Right cardiac atrium (tissue), 5 donors: ENCODE results near the gene SH3BP1. TPM values are rescaled to one million over a fixed set of nuclear protein-coding genes. Genes with fewer than 3 reads are reported as not detected.

Experiments used
- ATAC-seq, 2 donors: fragments of 200-7000 bp; cut with Tn5 transposase; one replicate each; pipeline versions ENCODE4 v1.8.0 to v1.9.1; 2020; ENCODE audit warnings: moderate library complexity in 2 of 2, mild to moderate bottlenecking in 1 of 2
- DNase-seq, 3 donors: peaks; one replicate each; pipeline ENCODE4 v3.0.0-alpha.2; 2020
- H3K27ac ChIP-seq: one replicate; pipeline ENCODE4 v1.5.1; 2013; ENCODE audit warnings: mild to moderate bottlenecking, low read length, control low read depth, moderate library complexity
- H3K27me3 ChIP-seq: one replicate; pipeline ENCODE4 v1.6.1; 2013; ENCODE audit not compliant: control insufficient read depth, insufficient read depth
- H3K4me1 ChIP-seq: one replicate; pipeline ENCODE4 v1.6.1; 2013; ENCODE audit warnings: low read length; ENCODE audit not compliant: control insufficient read depth, insufficient read depth
- H3K4me3 ChIP-seq: one replicate; pipeline ENCODE4 v1.5.1; 2013; ENCODE audit warnings: low read length, control low read depth
- H3K9me3 ChIP-seq: one replicate; pipeline ENCODE4 v1.6.1; 2013; ENCODE audit warnings: low read length; ENCODE audit not compliant: control insufficient read depth
- WGBS: extraction: QIAGEN DNeasy Blood & Tissue Kit; methylation state at CpG from one replicate; pipeline ENCODE4 v1.1.7; 2013; 5-methylcytosine and 5-hydroxymethylcytosine counted together
- intact Hi-C, 4 donors: fragments of 100-400 bp; cut with DNase I; formaldehyde crosslinking; loops; one replicate each; pipeline versions ENCODE4 v1.11.0 to v1.14.0; 2022 to 2023
- polyA plus RNA-seq: library from polyadenylated mRNA; stranded (reverse); fragments of 200-250 nt; gene quantifications from one replicate; pipeline ENCODE4 v1.2.3, GENCODE V29; 2013
- total RNA-seq, 4 donors: library from RNA; stranded (reverse); fragmentation: NEBNext Ultra II Directional; extraction: Animal tissue kit (Norgen Biotek cat#: 25700); gene quantifications; one replicate each; pipeline ENCODE4 v1.2.1, GENCODE V29; 2021
- donor health status: healthy with polysubstance abuse.
- donor health status: DM: no; HTN: yes; CAD: no.
- donor health status: DM: no; HTN: no; CAD: no.
- donor health status: DM: no; HTN: yes; CAD: no; lungs with severe emphysema.
- donor health status: DM: yes; HTN: yes; CAD: no.

Gene SH3BP1
- total and polyA plus RNA-seq, 5 donors = 1.4 to 4.8 (median 2.9) TPM

GRCh38 chr22:37617431-37617830 lies 22.0 kb upstream of the SH3BP1 start:
- no peaks in the 10 kb centered on the region for H3K4me1 ChIP-seq
- no peaks in the 10 kb centered on the region for H3K27me3 ChIP-seq
- ATAC-seq = no peak
- no peaks in the 10 kb centered on the region for H3K9me3 ChIP-seq
- WGBS = 86% methylated on average over 1 of the region's 1 CpG
- no peak overlapping the region for H3K27ac ChIP-seq
- no peak for DNase-seq
- intact Hi-C loops = no loop called here
- no peak overlapping the region for H3K4me3 ChIP-seq

- Histone ChIP-seq H3K9me3 (no peaks in the 10 kb centered on the region), H3K4me3 (no peak overlapping the region), H3K27me3 (no peaks in the 10 kb centered on the region), H3K4me1 (no peaks in the 10 kb centered on the region), H3K27ac (no peak overlapping the region)
- WGBS = 91% methylated on average over 14 of the region's 14 CpGs
- DNase-seq (peak in 1 of 3 donors; percentile 59), ATAC-seq (no peak)
- intact Hi-C loops = no loop called here
Measured at GRCh38 chr22:37618072-37618656, 21.3 kb upstream of the SH3BP1 start.

GRCh38 chr22:37618674-37619073 lies 20.8 kb upstream of the SH3BP1 start:
- intact Hi-C loops = no loop called here
- Histone ChIP-seq H3K9me3 (no peaks in the 10 kb centered on the region), H3K4me3 (no peak overlapping the region), H3K4me1 (no peaks in the 10 kb centered on the region), H3K27ac (no peak overlapping the region), H3K27me3 (no peaks in the 10 kb centered on the region)
- no peak for DNase-seq
- no peak for ATAC-seq
- 91% methylated on average over 6 of the region's 6 CpGs for WGBS

- no peak for ATAC-seq
- no peaks in the 10 kb centered on the region for H3K27me3 ChIP-seq
- H3K4me3 ChIP-seq = no peak overlapping the region
- no peaks in the 10 kb centered on the region for H3K4me1 ChIP-seq
- WGBS = 92% methylated on average over 7 of the region's 7 CpGs
- intact Hi-C loops = loop anchor here in 1 of 4 donors (10.0 kb wide), 1 partner anchor 65 kb away; the partner anchor contains the start of gene NOL12
- H3K27ac ChIP-seq = no peak overlapping the region
- H3K9me3 ChIP-seq = no peaks in the 10 kb centered on the region
- DNase-seq = no peak
Measured at GRCh38 chr22:37619991-37620390, 19.5 kb upstream of the SH3BP1 start.

- DNase-seq (peak in 1 of 3 donors; percentile 22), ATAC-seq (no peak)
- no peak overlapping the region for H3K4me3 ChIP-seq
- no peak overlapping the region for H3K27ac ChIP-seq
- intact Hi-C loops = loop anchor here in 1 of 4 donors (10.0 kb wide), 1 partner anchor 63 kb away; the partner anchor contains the start of gene NOL12
- no peaks in the 10 kb centered on the region for H3K9me3 ChIP-seq
- WGBS = 91% methylated on average over 12 of the region's 12 CpGs
- H3K4me1 ChIP-seq = no peaks in the 10 kb centered on the region
- no peaks in the 10 kb centered on the region for H3K27me3 ChIP-seq
Measured at GRCh38 chr22:37621352-37621860, 18.1 kb upstream of the SH3BP1 start.

GRCh38 chr22:37623075-37624016 lies 16.1 kb upstream of the SH3BP1 start:
- DNase-seq = peak; percentile 62 to 88 (median 88)
- no peaks in the 10 kb centered on the region for H3K4me1 ChIP-seq
- no peaks in the 10 kb centered on the region for H3K27me3 ChIP-seq
- intact Hi-C loops = loop anchor here in 1 of 4 donors (10.0 kb wide), 1 partner anchor 61 kb away; the partner anchor contains the start of gene NOL12
- H3K27ac ChIP-seq = no peak overlapping the region
- 59% methylated on average over 22 of the region's 22 CpGs for WGBS
- no peaks in the 10 kb centered on the region for H3K9me3 ChIP-seq
- no peak overlapping the region for H3K4me3 ChIP-seq
- peak; percentile 55 to 58 for ATAC-seq

GRCh38 chr22:37624017-37624365 lies 15.5 kb upstream of the SH3BP1 start:
- intact Hi-C loops = loop anchor here in 1 of 4 donors (10.0 kb wide), 1 partner anchor 61 kb away; the partner anchor contains the start of gene NOL12
- H3K9me3 ChIP-seq = no peaks in the 10 kb centered on the region
- no peaks in the 10 kb centered on the region for H3K27me3 ChIP-seq
- no peaks in the 10 kb centered on the region for H3K4me1 ChIP-seq
- no peak for ATAC-seq
- H3K4me3 ChIP-seq = no peak overlapping the region
- peak in 2 of 3 donors; percentile 56 to 60 for DNase-seq
- no peak overlapping the region for H3K27ac ChIP-seq
- WGBS = 79% methylated on average over 6 of the region's 6 CpGs

- no peak for DNase-seq
- WGBS = 93% methylated on average over 7 of the region's 7 CpGs
- ATAC-seq = no peak
- Histone ChIP-seq H3K4me3 (no peak overlapping the region), H3K27me3 (no peaks in the 10 kb centered on the region), H3K4me1 (no peaks in the 10 kb centered on the region), H3K9me3 (no peaks in the 10 kb centered on the region), H3K27ac (no peak overlapping the region)
- intact Hi-C loops = loop anchor here in 1 of 4 donors (10.0 kb wide), 1 partner anchor 60 kb away; the partner anchor contains the start of gene NOL12
Measured at GRCh38 chr22:37624876-37625275, 14.6 kb upstream of the SH3BP1 start.

GRCh38 chr22:37625737-37626136 lies 13.7 kb upstream of the SH3BP1 start:
- no peak for ATAC-seq
- no peak overlapping the region for H3K4me3 ChIP-seq
- H3K27ac ChIP-seq = no peak overlapping the region
- DNase-seq = no peak
- WGBS = 87% methylated on average over 14 of the region's 14 CpGs
- intact Hi-C loops = loop anchor here in 2 of 4 donors (2.0 to 10.0 kb wide), 2 partner anchors 59 to 169 kb away; partner anchors contain the start of gene NOL12 (in 1 of the 2)
- H3K4me1 ChIP-seq = no peaks in the 10 kb centered on the region
- no peaks in the 10 kb centered on the region for H3K27me3 ChIP-seq
- no peaks in the 10 kb centered on the region for H3K9me3 ChIP-seq

GRCh38 chr22:37626144-37626543 lies 13.3 kb upstream of the SH3BP1 start:
- Histone ChIP-seq H3K4me1 (no peaks in the 10 kb centered on the region), H3K4me3 (no peak overlapping the region), H3K27me3 (no peaks in the 10 kb centered on the region), H3K9me3 (no peaks in the 10 kb centered on the region), H3K27ac (no peak overlapping the region)
- 59% methylated on average over 11 of the region's 11 CpGs for WGBS
- ATAC-seq (peak; percentile 69 to 71), DNase-seq (peak; percentile 88 to 94 (median 92))
- intact Hi-C loops = loop anchor here in 2 of 4 donors (2.0 to 10.0 kb wide), 2 partner anchors 59 to 169 kb away; partner anchors contain the start of gene NOL12 (in 1 of the 2)
